Stomach (tissue), 4 donors: ENCODE results near the gene FAM228A.

Experiments
- EP300 ChIP-seq: sonication (generic); formaldehyde crosslinking; IDR thresholded peaks from one replicate; pipeline ENCODE4 v1.6.1; 2017; ENCODE audit warnings: antibody characterized with exemption
- POLR2A ChIP-seq, 4 donors: fragments of 450-650 bp; IDR thresholded peaks; one replicate each; pipeline ENCODE4 v1.6.1; 2016; ENCODE audit warnings: antibody characterized with exemption in 4 of 4, control low read depth in 2 of 4, mild to moderate bottlenecking in 1 of 4, moderate library complexity in 1 of 4
- POLR2AphosphoS5 ChIP-seq, 3 donors: sonication (generic); formaldehyde crosslinking; IDR thresholded peaks; one replicate each; pipeline ENCODE4 v1.6.1; 2016; ENCODE audit warnings: antibody characterized with exemption in 3 of 3
- TF ChIP-seq, protein P1 (sequence below), 7 experiments: fragments of 450-650 bp in 4 of 7; fragments of 200-600 bp in 3 of 7; sonication (generic) in 3 of 7; IDR thresholded peaks; one replicate each; pipeline ENCODE4 v1.5.1; 2016 to 2019; ENCODE audit warnings: antibody characterized with exemption in 7 of 7, control low read depth in 2 of 7, mild to moderate bottlenecking in 1 of 7

DNA sequence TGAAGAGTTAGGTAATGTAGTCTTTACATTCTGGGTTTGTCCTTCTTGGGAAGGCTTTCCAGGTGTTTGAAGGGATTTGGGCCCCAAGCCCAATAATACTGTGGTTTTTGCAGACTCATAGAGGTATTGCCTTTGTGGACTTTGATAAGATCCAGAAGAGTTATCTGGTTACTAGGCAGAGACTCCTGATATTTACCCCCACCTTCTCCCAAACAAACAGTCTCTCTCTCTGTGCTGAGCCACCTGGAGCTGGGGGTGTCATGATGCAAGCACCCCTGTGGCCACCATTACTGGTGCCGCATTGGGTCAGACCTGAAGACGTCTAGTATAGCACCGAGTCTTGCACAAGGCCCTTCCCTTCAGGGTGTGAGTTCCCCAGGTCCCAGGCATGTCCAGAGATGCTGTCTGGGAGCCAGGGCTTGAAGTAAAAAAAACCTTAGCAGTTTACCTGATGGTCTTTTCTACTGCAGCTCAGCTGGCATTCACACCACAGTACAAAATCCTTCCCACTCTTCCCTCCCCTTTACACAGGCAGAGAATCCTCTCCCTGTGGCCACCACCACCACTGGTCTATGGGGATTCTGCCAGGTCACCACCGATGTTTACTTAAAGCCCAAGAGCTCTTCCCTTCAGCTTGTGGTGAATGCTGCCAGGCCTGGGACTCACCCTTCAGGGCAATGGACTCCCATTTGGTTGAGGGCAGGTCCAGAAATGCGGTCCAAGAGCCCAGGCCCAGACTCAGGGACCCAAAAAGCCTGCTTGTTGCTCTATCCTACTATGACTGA, 22.2 kb upstream of the FAM228A start:
- TF ChIP-seq, protein P1, sequence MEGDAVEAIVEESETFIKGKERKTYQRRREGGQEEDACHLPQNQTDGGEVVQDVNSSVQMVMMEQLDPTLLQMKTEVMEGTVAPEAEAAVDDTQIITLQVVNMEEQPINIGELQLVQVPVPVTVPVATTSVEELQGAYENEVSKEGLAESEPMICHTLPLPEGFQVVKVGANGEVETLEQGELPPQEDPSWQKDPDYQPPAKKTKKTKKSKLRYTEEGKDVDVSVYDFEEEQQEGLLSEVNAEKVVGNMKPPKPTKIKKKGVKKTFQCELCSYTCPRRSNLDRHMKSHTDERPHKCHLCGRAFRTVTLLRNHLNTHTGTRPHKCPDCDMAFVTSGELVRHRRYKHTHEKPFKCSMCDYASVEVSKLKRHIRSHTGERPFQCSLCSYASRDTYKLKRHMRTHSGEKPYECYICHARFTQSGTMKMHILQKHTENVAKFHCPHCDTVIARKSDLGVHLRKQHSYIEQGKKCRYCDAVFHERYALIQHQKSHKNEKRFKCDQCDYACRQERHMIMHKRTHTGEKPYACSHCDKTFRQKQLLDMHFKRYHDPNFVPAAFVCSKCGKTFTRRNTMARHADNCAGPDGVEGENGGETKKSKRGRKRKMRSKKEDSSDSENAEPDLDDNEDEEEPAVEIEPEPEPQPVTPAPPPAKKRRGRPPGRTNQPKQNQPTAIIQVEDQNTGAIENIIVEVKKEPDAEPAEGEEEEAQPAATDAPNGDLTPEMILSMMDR (IDR thresholded peaks at IDR 0.05): no peak
- TF ChIP-seq POLR2A (IDR thresholded peaks at IDR 0.05) (no peak), POLR2AphosphoS5 (IDR thresholded peaks at IDR 0.05) (no peak), EP300 (no peak)
